Fibroblast of lung (primary cell): ENCODE data around the gene RARRES1.

Experiments used
- EZH2 ChIP-seq: IDR thresholded peaks from 2 replicates; pipeline ENCODE4 v1.5.1; 2012; ENCODE audit warnings: low read length, control low read depth, mild to moderate bottlenecking; ENCODE audit errors: missing control alignments
- TF ChIP-seq, protein P1 (sequence below), 2 donors: IDR thresholded peaks in 1 of 2; conservative IDR thresholded peaks in 1 of 2; 1 replicate in 1 of 2; 2 replicates in 1 of 2; pipeline ENCODE4 v1.5.1; 2011 to 2012; ENCODE audit warnings: low read length in 2 of 2, control low read depth in 1 of 2, inconsistent platforms in 1 of 2, low read depth in 1 of 2, mild to moderate bottlenecking in 1 of 2

DNA sequence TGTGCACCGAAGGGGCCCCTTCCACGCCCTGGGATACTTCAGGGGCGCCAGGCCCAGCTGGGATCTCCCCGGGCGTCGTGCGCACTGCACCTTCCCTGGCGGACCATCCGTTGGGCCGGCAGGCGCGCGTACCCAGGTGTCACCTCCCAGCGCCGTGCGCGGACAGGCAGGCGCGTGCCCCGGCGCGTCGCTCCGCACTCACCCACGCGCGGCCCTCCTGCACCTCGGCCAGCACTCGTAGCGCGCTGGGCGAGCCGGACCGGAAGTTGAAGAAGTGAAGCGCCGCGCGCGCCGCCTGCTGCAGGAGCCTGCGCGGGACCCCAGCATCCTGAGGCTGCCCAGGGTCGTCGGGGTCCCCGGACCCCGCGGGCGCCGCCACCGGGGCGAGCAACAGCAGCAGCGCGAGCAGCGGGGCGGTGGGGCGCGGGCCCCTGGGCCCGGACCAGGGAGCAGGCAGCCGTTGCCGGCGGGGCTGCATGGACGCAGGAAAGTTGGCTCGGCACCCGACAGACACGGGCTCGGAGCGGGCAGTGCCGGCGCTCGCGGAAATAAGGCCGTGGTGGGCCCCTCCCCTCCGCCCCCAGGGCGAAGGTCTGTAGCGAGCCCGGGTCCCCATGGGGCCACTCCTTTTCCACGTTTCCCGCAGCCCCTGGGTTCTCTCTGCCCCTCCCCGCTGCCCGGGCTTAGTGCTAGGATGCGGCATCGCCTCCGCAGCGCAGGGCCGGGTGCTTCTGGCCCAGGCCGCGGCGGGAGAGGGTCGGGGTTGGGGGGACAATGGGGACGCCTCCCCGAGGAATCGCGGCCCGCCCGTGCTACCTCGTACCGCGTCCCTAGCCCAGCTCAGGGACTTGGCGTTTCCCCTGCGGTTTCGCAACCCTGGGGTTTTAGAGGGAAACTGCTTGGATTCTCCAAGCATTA lies at the start of gene RARRES1:
- TF ChIP-seq, protein P1, sequence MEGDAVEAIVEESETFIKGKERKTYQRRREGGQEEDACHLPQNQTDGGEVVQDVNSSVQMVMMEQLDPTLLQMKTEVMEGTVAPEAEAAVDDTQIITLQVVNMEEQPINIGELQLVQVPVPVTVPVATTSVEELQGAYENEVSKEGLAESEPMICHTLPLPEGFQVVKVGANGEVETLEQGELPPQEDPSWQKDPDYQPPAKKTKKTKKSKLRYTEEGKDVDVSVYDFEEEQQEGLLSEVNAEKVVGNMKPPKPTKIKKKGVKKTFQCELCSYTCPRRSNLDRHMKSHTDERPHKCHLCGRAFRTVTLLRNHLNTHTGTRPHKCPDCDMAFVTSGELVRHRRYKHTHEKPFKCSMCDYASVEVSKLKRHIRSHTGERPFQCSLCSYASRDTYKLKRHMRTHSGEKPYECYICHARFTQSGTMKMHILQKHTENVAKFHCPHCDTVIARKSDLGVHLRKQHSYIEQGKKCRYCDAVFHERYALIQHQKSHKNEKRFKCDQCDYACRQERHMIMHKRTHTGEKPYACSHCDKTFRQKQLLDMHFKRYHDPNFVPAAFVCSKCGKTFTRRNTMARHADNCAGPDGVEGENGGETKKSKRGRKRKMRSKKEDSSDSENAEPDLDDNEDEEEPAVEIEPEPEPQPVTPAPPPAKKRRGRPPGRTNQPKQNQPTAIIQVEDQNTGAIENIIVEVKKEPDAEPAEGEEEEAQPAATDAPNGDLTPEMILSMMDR (conservative IDR thresholded peaks at IDR 0.05 in 1 of 2, IDR thresholded peaks at IDR 0.05 in 1 of 2; ENCODE audit: low read depth in 1 of 2, low read length in 2 of 2), result no peak
- TF ChIP-seq EZH2, result no peak
